ENCODE results near the gene ANKS6. TPM values are rescaled to one million over a fixed set of nuclear protein-coding genes. Genes with fewer than 3 reads are reported as not detected.

The ANKS6 gene
- total RNA-seq, 4 donors from 2014 or later, result 15.8 to 31.4 (median 23.6) TPM

DNA sequence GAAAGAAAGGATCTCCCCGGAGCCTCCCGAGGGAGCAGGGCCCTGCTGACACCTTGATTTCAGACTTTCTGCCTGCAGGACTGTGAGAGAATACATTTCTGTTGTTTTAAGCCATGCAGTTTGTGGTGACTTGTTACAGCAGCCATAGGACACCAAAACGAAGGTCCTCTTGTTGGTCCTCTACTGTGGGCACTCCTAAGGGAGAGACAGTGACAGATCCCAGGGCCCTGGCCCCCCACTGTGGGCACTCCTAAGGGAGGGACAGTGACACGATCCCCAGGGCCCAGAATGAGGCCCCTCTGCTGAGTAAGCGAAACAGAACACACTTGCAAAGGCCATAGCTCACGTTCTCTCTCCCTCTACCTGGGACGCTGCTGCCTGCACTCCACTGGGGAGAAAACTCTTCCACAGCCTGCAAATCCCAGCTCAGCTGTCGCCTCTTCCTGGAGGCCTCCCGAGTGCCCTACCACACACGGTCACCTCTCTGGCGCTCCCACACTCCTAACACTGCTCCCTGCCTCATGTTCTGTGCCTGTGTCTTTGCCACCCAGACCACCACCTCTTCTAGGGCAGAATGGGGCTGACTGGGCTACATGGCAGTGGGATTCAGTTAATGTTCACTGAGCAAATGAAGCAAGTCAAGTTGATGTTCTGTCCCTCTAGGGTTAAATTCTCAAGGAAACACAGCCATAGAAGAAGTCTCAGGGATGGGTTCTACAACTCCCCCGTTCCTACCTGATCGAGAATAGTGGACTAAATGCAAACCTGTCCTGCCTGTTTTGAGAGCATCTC is 23.8 kb downstream of the ANKS6 start:
- Histone ChIP-seq H3K9me3 (no peaks in the 10 kb centered on the region), H3K27ac (replicated peaks in 1 of 4) (no peak overlapping the region), H3K27me3 (no peaks in the 10 kb centered on the region), H3K4me1 (no peaks in the 10 kb centered on the region), H3K4me3 (no peak overlapping the region), H3K36me3 (peaks cover 46 to 83% (median 61%) of the 10 kb centered on the region in 4 donors)
- no peak for DNase-seq (ENCODE audit: extremely low spot score)
- TF ChIP-seq EP300 (IDR thresholded peaks at IDR 0.05) (no peak), POLR2AphosphoS5 (IDR thresholded peaks at IDR 0.05) (no peak), POLR2A (IDR thresholded peaks at IDR 0.05; ENCODE audit: low read depth) (no peak)
- TF ChIP-seq, protein P1, sequence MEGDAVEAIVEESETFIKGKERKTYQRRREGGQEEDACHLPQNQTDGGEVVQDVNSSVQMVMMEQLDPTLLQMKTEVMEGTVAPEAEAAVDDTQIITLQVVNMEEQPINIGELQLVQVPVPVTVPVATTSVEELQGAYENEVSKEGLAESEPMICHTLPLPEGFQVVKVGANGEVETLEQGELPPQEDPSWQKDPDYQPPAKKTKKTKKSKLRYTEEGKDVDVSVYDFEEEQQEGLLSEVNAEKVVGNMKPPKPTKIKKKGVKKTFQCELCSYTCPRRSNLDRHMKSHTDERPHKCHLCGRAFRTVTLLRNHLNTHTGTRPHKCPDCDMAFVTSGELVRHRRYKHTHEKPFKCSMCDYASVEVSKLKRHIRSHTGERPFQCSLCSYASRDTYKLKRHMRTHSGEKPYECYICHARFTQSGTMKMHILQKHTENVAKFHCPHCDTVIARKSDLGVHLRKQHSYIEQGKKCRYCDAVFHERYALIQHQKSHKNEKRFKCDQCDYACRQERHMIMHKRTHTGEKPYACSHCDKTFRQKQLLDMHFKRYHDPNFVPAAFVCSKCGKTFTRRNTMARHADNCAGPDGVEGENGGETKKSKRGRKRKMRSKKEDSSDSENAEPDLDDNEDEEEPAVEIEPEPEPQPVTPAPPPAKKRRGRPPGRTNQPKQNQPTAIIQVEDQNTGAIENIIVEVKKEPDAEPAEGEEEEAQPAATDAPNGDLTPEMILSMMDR (IDR thresholded peaks at IDR 0.05), result no peak
- intact Hi-C loops (cut with DNase I), result no loop called here
- WGBS, result 88% methylated on average over 13 of the region's 13 CpGs

DNA sequence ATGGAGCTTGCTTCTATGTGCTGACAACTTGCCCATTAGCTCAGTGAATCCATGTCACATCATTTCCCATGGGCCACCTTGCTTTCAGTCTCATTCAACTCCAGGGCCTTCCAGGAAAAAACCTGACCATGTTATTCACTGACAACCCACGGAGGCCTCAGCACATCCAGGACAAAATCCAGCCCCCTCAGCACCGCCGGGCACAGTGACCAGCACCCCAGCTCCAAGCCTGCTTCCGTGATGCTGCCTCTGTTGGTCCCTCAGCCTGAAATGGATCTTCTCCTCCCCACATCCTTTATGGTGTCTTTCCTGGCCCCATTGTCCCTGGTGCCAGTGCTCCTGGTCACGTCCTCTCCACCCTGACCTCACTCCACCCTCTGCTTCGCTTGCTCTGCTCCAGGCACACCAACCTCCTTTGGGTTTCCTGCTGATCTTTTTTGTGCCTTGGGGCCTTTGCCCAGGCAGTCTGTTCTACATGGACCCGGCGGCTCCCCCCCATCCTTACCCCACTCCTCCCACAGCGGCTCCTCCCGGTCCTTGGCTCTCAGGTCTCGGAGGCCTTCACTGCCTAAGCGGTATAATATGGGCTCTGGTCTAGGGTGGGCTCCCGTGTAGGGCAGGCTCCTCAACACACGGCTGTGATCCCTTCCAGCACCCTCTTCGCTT is 25.0 kb downstream of the ANKS6 start:
- no peaks in the 10 kb centered on the region for H3K4me1 ChIP-seq
- no peaks in the 10 kb centered on the region for H3K9me3 ChIP-seq
- H3K27ac ChIP-seq (replicated peaks in 1 of 4), result no peak overlapping the region
- no peak for DNase-seq (ENCODE audit: extremely low spot score)
- H3K27me3 ChIP-seq, result no peaks in the 10 kb centered on the region
- WGBS, result 95% methylated on average over 15 of the region's 15 CpGs
- intact Hi-C loops (cut with DNase I), result no loop called here
- peaks cover 51 to 83% (median 65%) of the 10 kb centered on the region in 4 donors for H3K36me3 ChIP-seq
- TF ChIP-seq POLR2AphosphoS5 (IDR thresholded peaks at IDR 0.05) (no peak), POLR2A (IDR thresholded peaks at IDR 0.05; ENCODE audit: low read depth) (no peak), EP300 (IDR thresholded peaks at IDR 0.05) (no peak)
- TF ChIP-seq, protein P1 (IDR thresholded peaks at IDR 0.05), result no peak
- no peak overlapping the region for H3K4me3 ChIP-seq

DNA sequence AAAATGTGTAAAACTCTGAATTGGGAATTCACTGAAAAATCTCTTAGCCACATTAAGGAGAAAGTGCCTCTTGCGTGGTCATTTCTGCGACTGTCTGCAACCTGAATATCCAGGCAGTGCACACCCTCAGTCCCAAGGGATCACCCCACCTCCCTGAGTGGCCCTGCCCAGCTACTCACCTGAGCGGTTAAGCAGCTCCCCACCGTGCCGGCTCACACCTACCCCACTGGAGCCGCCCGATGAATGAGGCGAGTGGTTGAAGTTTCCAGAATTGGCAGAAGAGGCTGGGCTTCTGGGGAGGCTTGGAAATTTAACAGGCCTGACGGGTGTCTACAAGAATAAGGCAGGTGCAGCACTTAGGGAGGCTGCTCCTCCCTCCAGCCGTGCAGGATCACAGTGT is 25.6 kb downstream of the ANKS6 start:
- Histone ChIP-seq H3K36me3 (peaks cover 52 to 87% (median 67%) of the 10 kb centered on the region in 4 donors), H3K4me1 (no peaks in the 10 kb centered on the region), H3K27me3 (no peaks in the 10 kb centered on the region), H3K4me3 (no peak overlapping the region), H3K9me3 (no peaks in the 10 kb centered on the region), H3K27ac (replicated peaks in 1 of 4) (no peak overlapping the region)
- TF ChIP-seq EP300 (IDR thresholded peaks at IDR 0.05) (no peak), POLR2A (IDR thresholded peaks at IDR 0.05; ENCODE audit: low read depth) (no peak), POLR2AphosphoS5 (IDR thresholded peaks at IDR 0.05) (no peak)
- TF ChIP-seq, protein P1 (IDR thresholded peaks at IDR 0.05), result no peak
- no peak for DNase-seq (ENCODE audit: extremely low spot score)
- WGBS, result 100% methylated on average over 10 of the region's 10 CpGs
- intact Hi-C loops (cut with DNase I), result no loop called here

DNA sequence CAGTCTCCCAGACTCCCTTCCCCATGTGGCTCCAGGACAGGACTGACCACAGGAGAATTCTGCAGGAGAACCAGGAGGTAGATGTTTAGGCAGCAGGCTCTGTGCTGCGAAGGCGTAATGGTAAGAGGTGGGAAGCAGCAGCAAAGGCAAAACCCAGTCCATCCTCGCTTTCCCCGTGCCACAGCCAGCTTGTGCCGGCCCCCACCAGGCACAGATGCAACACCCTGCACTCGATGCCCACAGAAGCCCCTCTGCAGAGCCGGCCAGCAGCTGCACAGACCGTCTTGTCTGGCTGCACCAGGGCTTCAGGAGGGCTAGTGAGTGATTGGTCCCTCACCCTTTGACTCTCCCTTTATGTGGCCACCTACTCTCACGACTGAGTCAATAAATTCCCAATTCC is 28.0 kb downstream of the ANKS6 start:
- no peaks in the 10 kb centered on the region for H3K4me1 ChIP-seq
- H3K36me3 ChIP-seq, result peaks cover 51 to 92% (median 62%) of the 10 kb centered on the region in 4 donors
- DNase-seq (ENCODE audit: extremely low spot score), result no peak
- TF ChIP-seq, protein P1 (IDR thresholded peaks at IDR 0.05), result no peak
- H3K4me3 ChIP-seq, result no peak overlapping the region
- WGBS, result 91% methylated on average over 8 of the region's 9 CpGs
- no peaks in the 10 kb centered on the region for H3K27me3 ChIP-seq
- H3K27ac ChIP-seq (replicated peaks in 1 of 4), result no peak overlapping the region
- peaks cover 0 to 5% (median 2%) of the 10 kb centered on the region in 4 donors for H3K9me3 ChIP-seq
- intact Hi-C loops (cut with DNase I), result no loop called here

Measured in esophagus muscularis mucosa (tissue), 4 donors.